Fibroblast of lung (primary cell): Measurements from ENCODE around the gene KIF26B. TPM values are rescaled to one million over a fixed set of nuclear protein-coding genes. Genes with fewer than 3 reads are reported as not detected.
A peak's percentile ranks its signal among the peaks of the same experiment; 100 is the strongest.

Experiments
- DNase-seq, 2 donors: peaks; one replicate each; pipeline versions ENCODE4 v3.0.0 to v3.0.0-alpha.2; 2010; ENCODE audit warnings: low read depth in 2 of 2
- H2AFZ ChIP-seq: 2 replicates; pipeline ENCODE4 v1.5.1; 2012; ENCODE audit warnings: low read length, control low read depth, inconsistent platforms
- H3K27ac ChIP-seq: 2 replicates; pipeline ENCODE4 v1.5.1; 2011; ENCODE audit warnings: low read length, control low read depth; ENCODE audit not compliant: insufficient read depth
- H3K27me3 ChIP-seq: 2 replicates; pipeline ENCODE4 v1.5.1; 2011; ENCODE audit warnings: mild to moderate bottlenecking, low read length; ENCODE audit not compliant: control insufficient read depth, insufficient read depth
- H3K36me3 ChIP-seq: 2 replicates; pipeline ENCODE4 v1.5.1; 2011; ENCODE audit warnings: low read length; ENCODE audit not compliant: control insufficient read depth, insufficient read depth
- H3K4me1 ChIP-seq: 2 replicates; pipeline ENCODE4 v1.5.1; 2011; ENCODE audit warnings: low read length; ENCODE audit not compliant: control insufficient read depth, insufficient read depth; ENCODE audit errors: extremely low read depth
- H3K4me2 ChIP-seq: 2 replicates; pipeline ENCODE4 v1.5.1; 2011; ENCODE audit warnings: low read length, control low read depth; ENCODE audit not compliant: insufficient read depth; ENCODE audit errors: extremely low read depth
- H3K4me3 ChIP-seq, 4 experiments: fragments of 200-600 bp in 1 of 4; sonication (generic) in 1 of 4; replicated peaks in 1 of 4; 2 replicates each; pipeline ENCODE4 v1.5.1; 2011 to 2016; ENCODE audit warnings: low read length in 4 of 4, low read depth in 3 of 4, mild to moderate bottlenecking in 3 of 4, control low read depth in 2 of 4, inconsistent platforms in 1 of 4, mixed read lengths in 1 of 4; ENCODE audit not compliant: insufficient read depth in 1 of 4; ENCODE audit errors: control extremely low read depth in 1 of 4
- H3K79me2 ChIP-seq: 2 replicates; pipeline ENCODE4 v1.5.1; 2012; ENCODE audit warnings: mild to moderate bottlenecking, low read length, inconsistent platforms; ENCODE audit not compliant: control insufficient read depth, insufficient read depth
- H3K9ac ChIP-seq: 2 replicates; pipeline ENCODE4 v1.5.1; 2011; ENCODE audit warnings: mild to moderate bottlenecking, low read length, control low read depth; ENCODE audit not compliant: insufficient read depth
- H3K9me3 ChIP-seq: 2 replicates; pipeline ENCODE4 v1.5.1; 2012; ENCODE audit warnings: low read depth, low read length; ENCODE audit not compliant: control insufficient read depth, insufficient read depth
- H4K20me1 ChIP-seq: 2 replicates; pipeline ENCODE4 v1.5.1; 2011; ENCODE audit warnings: low read length; ENCODE audit not compliant: control insufficient read depth, insufficient read depth; ENCODE audit errors: extremely low read depth
- EZH2 ChIP-seq: IDR thresholded peaks from 2 replicates; pipeline ENCODE4 v1.5.1; 2012; ENCODE audit warnings: low read length, control low read depth, mild to moderate bottlenecking; ENCODE audit errors: missing control alignments
- polyA plus RNA-seq, 2 donors: library from polyadenylated mRNA; depleted of rRNA in 1 of 2; stranded (reverse) in 1 of 2; unstranded in 1 of 2; fragments of >200 nt; gene quantifications; 2 replicates each; pipeline ENCODE4 v1.2.1, GENCODE V29; 2011 to 2012; ENCODE audit warnings: missing spikeins in 1 of 2
- total RNA-seq: library from RNA; depleted of rRNA; stranded (reverse); fragments of >200 nt; gene quantifications from 2 replicates; pipeline ENCODE4 v1.2.1, GENCODE V29; 2014
- TF ChIP-seq, protein P1 (sequence below), 2 donors: IDR thresholded peaks in 1 of 2; conservative IDR thresholded peaks in 1 of 2; 1 replicate in 1 of 2; 2 replicates in 1 of 2; pipeline ENCODE4 v1.5.1; 2011 to 2012; ENCODE audit warnings: low read length in 2 of 2, control low read depth in 1 of 2, inconsistent platforms in 1 of 2, low read depth in 1 of 2, mild to moderate bottlenecking in 1 of 2

The KIF26B gene
- total and polyA plus RNA-seq, 2 donors (not counting 1 experiment from before 2014, with no cell fraction given) = 5.3 to 6.1 TPM

- Histone ChIP-seq H3K27me3 (no peaks in the 10 kb centered on the region), H3K9me3 (no peaks in the 10 kb centered on the region), H3K27ac (no peak overlapping the region), H3K4me1 (peaks cover 2% of the 10 kb centered on the region), H2AFZ (no peak overlapping the region), H3K9ac (no peak overlapping the region), H3K4me3 (no peak overlapping the region), H3K4me2 (no peak overlapping the region), H4K20me1 (no peaks in the 10 kb centered on the region), H3K79me2 (no peaks in the 10 kb centered on the region), H3K36me3 (no peaks in the 10 kb centered on the region)
- DNase-seq = no peak
- no peak for TF ChIP-seq EZH2
- TF ChIP-seq, protein P1, sequence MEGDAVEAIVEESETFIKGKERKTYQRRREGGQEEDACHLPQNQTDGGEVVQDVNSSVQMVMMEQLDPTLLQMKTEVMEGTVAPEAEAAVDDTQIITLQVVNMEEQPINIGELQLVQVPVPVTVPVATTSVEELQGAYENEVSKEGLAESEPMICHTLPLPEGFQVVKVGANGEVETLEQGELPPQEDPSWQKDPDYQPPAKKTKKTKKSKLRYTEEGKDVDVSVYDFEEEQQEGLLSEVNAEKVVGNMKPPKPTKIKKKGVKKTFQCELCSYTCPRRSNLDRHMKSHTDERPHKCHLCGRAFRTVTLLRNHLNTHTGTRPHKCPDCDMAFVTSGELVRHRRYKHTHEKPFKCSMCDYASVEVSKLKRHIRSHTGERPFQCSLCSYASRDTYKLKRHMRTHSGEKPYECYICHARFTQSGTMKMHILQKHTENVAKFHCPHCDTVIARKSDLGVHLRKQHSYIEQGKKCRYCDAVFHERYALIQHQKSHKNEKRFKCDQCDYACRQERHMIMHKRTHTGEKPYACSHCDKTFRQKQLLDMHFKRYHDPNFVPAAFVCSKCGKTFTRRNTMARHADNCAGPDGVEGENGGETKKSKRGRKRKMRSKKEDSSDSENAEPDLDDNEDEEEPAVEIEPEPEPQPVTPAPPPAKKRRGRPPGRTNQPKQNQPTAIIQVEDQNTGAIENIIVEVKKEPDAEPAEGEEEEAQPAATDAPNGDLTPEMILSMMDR (conservative IDR thresholded peaks at IDR 0.05 in 1 of 2, IDR thresholded peaks at IDR 0.05 in 1 of 2; ENCODE audit: low read depth in 1 of 2, low read length in 2 of 2) = no peak
These were observed 525.3 kb downstream of the KIF26B start for GRCh38 chr1:245679821-245680780.

GRCh38 chr1:245682638-245683628 lies 528.1 kb downstream of the KIF26B start:
- H3K27me3 ChIP-seq = no peaks in the 10 kb centered on the region
- H3K9me3 ChIP-seq = no peaks in the 10 kb centered on the region
- H3K4me2 ChIP-seq = no peak overlapping the region
- no peak for TF ChIP-seq EZH2
- TF ChIP-seq, protein P1 (conservative IDR thresholded peaks at IDR 0.05 in 1 of 2, IDR thresholded peaks at IDR 0.05 in 1 of 2; ENCODE audit: low read depth in 1 of 2, low read length in 2 of 2) = no peak
- no peaks in the 10 kb centered on the region for H4K20me1 ChIP-seq
- no peaks in the 10 kb centered on the region for H3K79me2 ChIP-seq
- H3K27ac ChIP-seq = no peak overlapping the region
- H3K36me3 ChIP-seq = no peaks in the 10 kb centered on the region
- H3K4me1 ChIP-seq = peaks cover 2% of the 10 kb centered on the region
- no peak overlapping the region for H2AFZ ChIP-seq
- no peak overlapping the region for H3K9ac ChIP-seq
- DNase-seq = peak in 1 of 2 donors; percentile 57
- H3K4me3 ChIP-seq = no peak overlapping the region

GRCh38 chr1:245683676-245684075 lies 528.9 kb downstream of the KIF26B start:
- H3K27ac ChIP-seq = no peak overlapping the region
- H3K27me3 ChIP-seq = no peaks in the 10 kb centered on the region
- H3K4me2 ChIP-seq = no peak overlapping the region
- H3K36me3 ChIP-seq = no peaks in the 10 kb centered on the region
- DNase-seq = no peak
- H3K9ac ChIP-seq = no peak overlapping the region
- no peak overlapping the region for H2AFZ ChIP-seq
- TF ChIP-seq, protein P1 (conservative IDR thresholded peaks at IDR 0.05 in 1 of 2, IDR thresholded peaks at IDR 0.05 in 1 of 2; ENCODE audit: low read depth in 1 of 2, low read length in 2 of 2) = no peak
- no peak for TF ChIP-seq EZH2
- H4K20me1 ChIP-seq = no peaks in the 10 kb centered on the region
- H3K4me3 ChIP-seq = no peak overlapping the region
- H3K4me1 ChIP-seq = peaks cover 2% of the 10 kb centered on the region
- H3K9me3 ChIP-seq = no peaks in the 10 kb centered on the region
- H3K79me2 ChIP-seq = no peaks in the 10 kb centered on the region
